ENCODE data around the gene ZNF668. TPM values are rescaled to one million over a fixed set of nuclear protein-coding genes. Genes with fewer than 3 reads are reported as not detected.

ZNF668 gene
- total and polyA plus RNA-seq, 2 of the 13 experiments (the other 11 are each of a cell fraction or from before 2014, with no cell fraction given), result 3.8 to 9.8 TPM

GRCh38 chr16:31094424-31095120, 20.5 kb upstream of the ZNF668 start, which contains the start of gene VKORC1 (continued):
- peak; percentile 53; the same call in 1 of the 2 replicates for TF ChIP-seq FOXJ3 (CRISPR knock-in tag; IDR thresholded peaks at IDR 0.05; ENCODE audit: borderline replicate concordance)
- peak; percentile 57; the same call in 1 of the 2 replicates for TF ChIP-seq ZKSCAN8 (CRISPR knock-in tag; IDR thresholded peaks at IDR 0.05; ENCODE audit: borderline replicate concordance)
- TF ChIP-seq HOXA7 (CRISPR knock-in tag; IDR thresholded peaks at IDR 0.05), result no peak
- TF ChIP-seq AGO2 (optimal IDR thresholded peaks at IDR 0.05; ENCODE audit: low read depth, low read length), result peak; percentile 67
- peak; percentile 73 for TF ChIP-seq ZNF205 (CRISPR knock-in tag; IDR thresholded peaks at IDR 0.05)
- TF ChIP-seq ZNF33A (CRISPR knock-in tag; IDR thresholded peaks at IDR 0.05; ENCODE audit: borderline replicate concordance), result no peak
- no peak for TF ChIP-seq ZSCAN29 (CRISPR knock-in tag; conservative IDR thresholded peaks at IDR 0.05)
- peak; percentile 36; the same call in 1 of the 2 replicates for TF ChIP-seq ZNF549 (CRISPR knock-in tag; IDR thresholded peaks at IDR 0.05)
- no peak for TF ChIP-seq ZC3H4 (CRISPR knock-in tag; IDR thresholded peaks at IDR 0.05; ENCODE audit: borderline replicate concordance)
- peak; percentile 84; the same call in 1 of the 2 replicates for TF ChIP-seq ZBTB3 (CRISPR knock-in tag; IDR thresholded peaks at IDR 0.05; ENCODE audit: borderline replicate concordance, low read depth)
- peak; percentile 6; the same call in 1 of the 2 replicates for TF ChIP-seq ZNF343 (CRISPR knock-in tag; IDR thresholded peaks at IDR 0.05)
- 0 out of 2 replicates have a peak, but pooled peaks have one; percentile 11 for TF ChIP-seq ZFP1 (CRISPR knock-in tag; IDR thresholded peaks at IDR 0.05)
- peak; percentile 32; the same call in 1 of the 2 replicates for TF ChIP-seq BATF2 (CRISPR knock-in tag; IDR thresholded peaks at IDR 0.05)
- no peak; the same call in 1 of the 2 replicates for TF ChIP-seq ZNF12 (CRISPR knock-in tag; IDR thresholded peaks at IDR 0.05)
- peak; percentile 79 for TF ChIP-seq ZNF160 (CRISPR knock-in tag; IDR thresholded peaks at IDR 0.05)
- TF ChIP-seq, protein P1, sequence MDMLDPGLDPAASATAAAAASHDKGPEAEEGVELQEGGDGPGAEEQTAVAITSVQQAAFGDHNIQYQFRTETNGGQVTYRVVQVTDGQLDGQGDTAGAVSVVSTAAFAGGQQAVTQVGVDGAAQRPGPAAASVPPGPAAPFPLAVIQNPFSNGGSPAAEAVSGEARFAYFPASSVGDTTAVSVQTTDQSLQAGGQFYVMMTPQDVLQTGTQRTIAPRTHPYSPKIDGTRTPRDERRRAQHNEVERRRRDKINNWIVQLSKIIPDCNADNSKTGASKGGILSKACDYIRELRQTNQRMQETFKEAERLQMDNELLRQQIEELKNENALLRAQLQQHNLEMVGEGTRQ (IDR thresholded peaks at IDR 0.05; ENCODE audit: low read depth, low read length), result no peak
- TF ChIP-seq, protein P1 (CRISPR knock-in tag; IDR thresholded peaks at IDR 0.05; ENCODE audit: borderline replicate concordance), result peak; percentile 51; the same call in 1 of the 2 replicates
- peak; percentile 94 for TF ChIP-seq EED (CRISPR knock-in tag; IDR thresholded peaks at IDR 0.05)
- no peak for TF ChIP-seq TRIM24 (CRISPR knock-in tag; IDR thresholded peaks at IDR 0.05)
- TF ChIP-seq CBFB (CRISPR knock-in tag; IDR thresholded peaks at IDR 0.05), result peak; percentile 84
- TF ChIP-seq CHCHD3 (CRISPR knock-in tag; IDR thresholded peaks at IDR 0.05), result 0 out of 2 replicates have a peak, but pooled peaks have one; percentile 64
- TF ChIP-seq, protein P2, sequence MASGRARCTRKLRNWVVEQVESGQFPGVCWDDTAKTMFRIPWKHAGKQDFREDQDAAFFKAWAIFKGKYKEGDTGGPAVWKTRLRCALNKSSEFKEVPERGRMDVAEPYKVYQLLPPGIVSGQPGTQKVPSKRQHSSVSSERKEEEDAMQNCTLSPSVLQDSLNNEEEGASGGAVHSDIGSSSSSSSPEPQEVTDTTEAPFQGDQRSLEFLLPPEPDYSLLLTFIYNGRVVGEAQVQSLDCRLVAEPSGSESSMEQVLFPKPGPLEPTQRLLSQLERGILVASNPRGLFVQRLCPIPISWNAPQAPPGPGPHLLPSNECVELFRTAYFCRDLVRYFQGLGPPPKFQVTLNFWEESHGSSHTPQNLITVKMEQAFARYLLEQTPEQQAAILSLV (CRISPR knock-in tag; IDR thresholded peaks at IDR 0.05; ENCODE audit: borderline replicate concordance), result peak; percentile 35; the same call in 1 of the 2 replicates
- TF ChIP-seq ZNF234 (CRISPR knock-in tag; conservative IDR thresholded peaks at IDR 0.05), result no peak
- TF ChIP-seq SMAD1 (CRISPR knock-in tag; IDR thresholded peaks at IDR 0.05; ENCODE audit: borderline replicate concordance, low read depth), result peak; percentile 54; the same call in 1 of the 2 replicates
- TF ChIP-seq SOX6 (IDR thresholded peaks at IDR 0.05), result no peak
- peak; percentile 73 for TF ChIP-seq SOX6 (CRISPR knock-in tag; IDR thresholded peaks at IDR 0.05)
- TF ChIP-seq RORA (CRISPR knock-in tag; IDR thresholded peaks at IDR 0.05), result no peak
- no peak for TF ChIP-seq NR2F1 (CRISPR knock-in tag; IDR thresholded peaks at IDR 0.05)

Data from HepG2 (cell line).